GM12878 (cell line): Measurements from ENCODE around the gene SQOR. TPM values are rescaled to one million over a fixed set of nuclear protein-coding genes. Genes with fewer than 3 reads are reported as not detected.

Experiments
- ATAC-seq: fragments of 200-7000 bp; cut with Tn5 transposase; 3 replicates; pipeline ENCODE4 v1.9.1; 2020; ENCODE audit warnings: mild to moderate bottlenecking, moderate library complexity
- BruUV-seq: library from RNA; stranded (reverse); fragments of 400-500 nt; replicated peaks from 2 replicates; lab custom pipeline; 2021; lab: Mats Ljungman, UMichigan
- CTCF ChIA-PET: fragments of 300-600 bp; sonication (Branson Sonifier 250); formaldehyde crosslinking; extraction: SDS; loops from one replicate; lab custom pipeline; 2021; ENCODE audit warnings: inconsistent platforms; lab: Yijun Ruan, JAX
- POLR2A ChIA-PET: fragments of 350-600 bp; formaldehyde crosslinking; extraction: SDS; loops from one replicate; lab custom pipeline; 2021; ENCODE audit warnings: inconsistent platforms; lab: Charles Lee
- RAD21 ChIA-PET: fragments of 300-600 bp; sonication (Branson Sonifier 250); formaldehyde crosslinking; loops from one replicate; lab custom pipeline; 2023; ENCODE audit warnings: antibody characterized with exemption; ENCODE audit not compliant: unreplicated experiment; lab: Charles Lee
- SMC1A ChIA-PET: fragments of 300-600 bp; sonication (Branson Sonifier 250); formaldehyde crosslinking; loops from one replicate; lab custom pipeline; 2023; ENCODE audit not compliant: unreplicated experiment, uncharacterized antibody; lab: Charles Lee
- DNase-seq: peaks from one replicate; pipeline ENCODE4 v3.0.0-alpha.2; 2011; ENCODE audit warnings: low read depth, low spot score
- FAIRE-seq: peaks from 3 replicates; lab custom pipeline; 2011; peaks lifted over from hg19 to GRCh38; lab: Jason Lieb, UNC
- H2AFZ ChIP-seq: 2 replicates; pipeline ENCODE4 v1.6.0; 2011; ENCODE audit warnings: low read depth, low read length, control low read depth; ENCODE audit not compliant: control insufficient read depth
- H3K27ac ChIP-seq: 2 replicates; pipeline ENCODE4 v1.5.1; 2011; ENCODE audit warnings: control low read depth; ENCODE audit not compliant: control insufficient read depth, insufficient read depth
- H3K27me3 ChIP-seq, 2 experiments: replicated peaks in 1 of 2; 2 replicates each; pipeline versions ENCODE4 v1.6.0 to v1.6.1; 2011; ENCODE audit warnings: low read length in 1 of 2; ENCODE audit not compliant: control insufficient read depth in 2 of 2, insufficient read depth in 2 of 2
- H3K36me3 ChIP-seq, 2 experiments: 2 replicates each; pipeline ENCODE4 v1.5.1; 2011; ENCODE audit warnings: low read length in 1 of 2; ENCODE audit not compliant: control insufficient read depth in 2 of 2, insufficient read depth in 2 of 2
- H3K4me1 ChIP-seq: 2 replicates; pipeline ENCODE4 v1.6.1; 2011; ENCODE audit warnings: mild to moderate bottlenecking, low read length, moderate library complexity, mixed read lengths; ENCODE audit not compliant: control insufficient read depth, insufficient read depth
- H3K4me2 ChIP-seq: 2 replicates; pipeline ENCODE4 v1.6.0; 2011; ENCODE audit warnings: control low read depth; ENCODE audit not compliant: control insufficient read depth, insufficient read depth
- H3K4me3 ChIP-seq: fragments of 200-600 bp; sonication (generic); 2 replicates; pipeline ENCODE4 v1.5.1; 2016
- H3K79me2 ChIP-seq: 2 replicates; pipeline ENCODE4 v1.6.0; 2011; ENCODE audit warnings: low read length; ENCODE audit not compliant: control insufficient read depth, insufficient read depth
- H3K9ac ChIP-seq: 2 replicates; pipeline ENCODE4 v1.8.0; 2011; ENCODE audit warnings: low read length, control low read depth, mixed read lengths; ENCODE audit not compliant: control insufficient read depth, insufficient read depth
- H3K9me3 ChIP-seq: replicated peaks from 3 replicates; pipeline ENCODE4 v1.5.1; 2011; ENCODE audit warnings: mild to moderate bottlenecking, low read length; ENCODE audit not compliant: control insufficient read depth, insufficient read depth
- H4K20me1 ChIP-seq: 2 replicates; pipeline ENCODE4 v1.6.0; 2011; ENCODE audit not compliant: control insufficient read depth, insufficient read depth
- CHD2 ChIP-seq: IDR thresholded peaks from 2 replicates; pipeline ENCODE4 v1.6.1; 2011; ENCODE audit warnings: low read depth, low read length, improper control_type of control experiment, borderline replicate concordance
- CHD4 ChIP-seq: fragments of 200-600 bp; sonication (generic); IDR thresholded peaks from 2 replicates; pipeline ENCODE4 v1.6.1; 2016; ENCODE audit warnings: mild to moderate bottlenecking
- HDAC2 ChIP-seq: fragments of 200-600 bp; sonication (generic); IDR thresholded peaks from 2 replicates; pipeline ENCODE4 v1.6.1; 2017
- NR2C1 ChIP-seq: fragments of 450-650 bp; IDR thresholded peaks from 2 replicates; pipeline ENCODE4 v1.6.1; 2017; ENCODE audit warnings: antibody characterized with exemption, mild to moderate bottlenecking, moderate library complexity
- POLR2AphosphoS5 ChIP-seq: IDR thresholded peaks from 2 replicates; pipeline ENCODE4 v1.6.1; 2011; ENCODE audit warnings: mild to moderate bottlenecking, low read length, inconsistent platforms
- RAD21 ChIP-seq: IDR thresholded peaks from 2 replicates; pipeline ENCODE4 v1.6.1; 2011; ENCODE audit warnings: mild to moderate bottlenecking, low read depth, low read length, moderate library complexity; ENCODE audit not compliant: insufficient read depth
- SIN3A ChIP-seq: IDR thresholded peaks from 2 replicates; pipeline ENCODE4 v1.6.1; 2012; ENCODE audit warnings: low read depth, low read length, improper control_type of control experiment
- SMAD1 ChIP-seq: fragments of 450-650 bp; IDR thresholded peaks from 2 replicates; pipeline ENCODE4 v1.6.1; 2018; ENCODE audit warnings: mild to moderate bottlenecking, low read depth; ENCODE audit not compliant: partially characterized antibody
- SPI1 ChIP-seq: IDR thresholded peaks from 2 replicates; pipeline ENCODE4 v1.6.1; 2011; ENCODE audit warnings: low read depth, mild to moderate bottlenecking, low read length, moderate library complexity, borderline replicate concordance; ENCODE audit not compliant: insufficient read depth
- SREBF1 ChIP-seq: IDR thresholded peaks from 2 replicates; pipeline ENCODE4 v1.6.1; 2012; ENCODE audit warnings: mild to moderate bottlenecking, low read length
- WGBS: methylation state at CpG from one replicate; pipeline ENCODE4 v1.1.6; 2016; ENCODE audit warnings: low lambda C conversion rate; ENCODE audit not compliant: insufficient replicate concordance, insufficient coverage; ENCODE audit errors: missing lambda C conversion rate; 5-methylcytosine and 5-hydroxymethylcytosine counted together
- in situ Hi-C: fragments of 300-500 bp; cut with MboI; formaldehyde crosslinking; loops from 9 replicates; pipeline ENCODE4 v1.14.3; 2018; ENCODE audit warnings: mixed read lengths
- intact Hi-C: fragments of 100-400 bp; cut with micrococcal nuclease; formaldehyde crosslinking; loops from one replicate; pipeline ENCODE4 v1.14.2; 2022; ENCODE audit not compliant: unreplicated experiment
- polyA plus RNA-seq, 11 experiments: library from polyadenylated mRNA; depleted of rRNA in 4 of 11; unstranded in 6 of 11; stranded (reverse) in 5 of 11; fragments of >200 nt; fragmentation: Nextera tagmentation in 4 of 11; fragmentation: Illumina TruSeq in 1 of 11; extraction: Ambion mirVana in 4 of 11; extraction: Trizol in 1 of 11; gene quantifications; 1 replicate in 1 of 11; 2 replicates in 10 of 11; pipeline versions ENCODE4 v1.2.1 to v1.2.3, GENCODE V29; 2011 to 2016; ENCODE audit warnings: inconsistent platforms in 2 of 11, missing spikeins in 2 of 11, low read depth in 1 of 11
- total RNA-seq, 4 experiments: library from RNA; depleted of rRNA in 3 of 4; stranded (reverse); fragments of >200 nt in 3 of 4; fragmentation: Illumina TruSeq in 1 of 4; extraction: Trizol in 1 of 4; gene quantifications; 2 replicates each; pipeline versions ENCODE4 v1.2.1 to v1.2.3, GENCODE V29; 2013 to 2021
- TF ChIP-seq, protein P1 (sequence below): fragments of 450-650 bp; IDR thresholded peaks from 2 replicates; pipeline ENCODE4 v1.6.1; 2017; ENCODE audit warnings: antibody characterized with exemption, mild to moderate bottlenecking, moderate library complexity
- TF ChIP-seq, protein P2 (sequence below): fragments of 450-650 bp; formaldehyde crosslinking; IDR thresholded peaks from 2 replicates; pipeline ENCODE4 v1.5.0; 2022; ENCODE audit warnings: mild to moderate bottlenecking, missing genetic modification characterization
- TF ChIP-seq, protein P3 (sequence below): fragments of 450-650 bp; IDR thresholded peaks from 2 replicates; pipeline ENCODE4 v1.6.1; 2016; ENCODE audit warnings: mild to moderate bottlenecking

The SQOR gene
- total and polyA plus RNA-seq, 10 of the 15 experiments (the other 5 are each of a cell fraction or from before 2014, with no cell fraction given), result 14.5 to 74.7 (median 44.2) TPM

DNA sequence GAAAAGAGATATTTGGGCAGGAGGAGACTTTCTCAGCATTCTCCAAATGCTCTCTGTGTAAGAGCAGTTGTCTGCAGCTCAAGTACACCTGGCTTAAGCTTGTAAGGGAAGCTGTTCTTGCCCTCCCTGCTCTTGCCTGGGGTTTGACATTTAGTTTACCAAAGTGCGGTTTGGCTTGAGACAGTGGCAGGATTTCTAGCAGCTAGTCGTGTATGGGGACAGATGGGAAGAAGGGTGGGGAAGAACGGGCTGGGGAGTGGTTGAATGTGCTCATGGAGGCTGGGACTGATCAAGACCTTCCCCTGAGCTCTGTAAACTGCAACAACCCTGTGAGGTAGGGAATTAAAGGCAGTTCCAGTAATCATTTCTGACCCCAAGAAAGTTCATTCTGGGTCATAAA, 39.8 kb downstream of the SQOR start:
- Histone ChIP-seq H3K9ac (no peak overlapping the region), H3K79me2 (no peaks in the 10 kb centered on the region), H2AFZ (no peak overlapping the region), H3K4me3 (no peak overlapping the region), H3K9me3 (no peaks in the 10 kb centered on the region), H4K20me1 (no peaks in the 10 kb centered on the region), H3K27ac (no peak overlapping the region), H3K4me1 (no peaks in the 10 kb centered on the region), H3K4me2 (no peak overlapping the region), H3K27me3 (no peaks in the 10 kb centered on the region), H3K36me3 (peaks cover 9 to 10% of the 10 kb centered on the region in 2 experiments; a peak in 3 of 4 replicates)
- TF ChIP-seq CHD4, result no peak
- TF ChIP-seq SPI1, result no peak
- TF ChIP-seq, protein P1, sequence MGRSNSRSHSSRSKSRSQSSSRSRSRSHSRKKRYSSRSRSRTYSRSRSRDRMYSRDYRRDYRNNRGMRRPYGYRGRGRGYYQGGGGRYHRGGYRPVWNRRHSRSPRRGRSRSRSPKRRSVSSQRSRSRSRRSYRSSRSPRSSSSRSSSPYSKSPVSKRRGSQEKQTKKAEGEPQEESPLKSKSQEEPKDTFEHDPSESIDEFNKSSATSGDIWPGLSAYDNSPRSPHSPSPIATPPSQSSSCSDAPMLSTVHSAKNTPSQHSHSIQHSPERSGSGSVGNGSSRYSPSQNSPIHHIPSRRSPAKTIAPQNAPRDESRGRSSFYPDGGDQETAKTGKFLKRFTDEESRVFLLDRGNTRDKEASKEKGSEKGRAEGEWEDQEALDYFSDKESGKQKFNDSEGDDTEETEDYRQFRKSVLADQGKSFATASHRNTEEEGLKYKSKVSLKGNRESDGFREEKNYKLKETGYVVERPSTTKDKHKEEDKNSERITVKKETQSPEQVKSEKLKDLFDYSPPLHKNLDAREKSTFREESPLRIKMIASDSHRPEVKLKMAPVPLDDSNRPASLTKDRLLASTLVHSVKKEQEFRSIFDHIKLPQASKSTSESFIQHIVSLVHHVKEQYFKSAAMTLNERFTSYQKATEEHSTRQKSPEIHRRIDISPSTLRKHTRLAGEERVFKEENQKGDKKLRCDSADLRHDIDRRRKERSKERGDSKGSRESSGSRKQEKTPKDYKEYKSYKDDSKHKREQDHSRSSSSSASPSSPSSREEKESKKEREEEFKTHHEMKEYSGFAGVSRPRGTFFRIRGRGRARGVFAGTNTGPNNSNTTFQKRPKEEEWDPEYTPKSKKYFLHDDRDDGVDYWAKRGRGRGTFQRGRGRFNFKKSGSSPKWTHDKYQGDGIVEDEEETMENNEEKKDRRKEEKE, result no peak
- TF ChIP-seq NR2C1, result no peak
- TF ChIP-seq SMAD1, result no peak
- TF ChIP-seq, protein P2, sequence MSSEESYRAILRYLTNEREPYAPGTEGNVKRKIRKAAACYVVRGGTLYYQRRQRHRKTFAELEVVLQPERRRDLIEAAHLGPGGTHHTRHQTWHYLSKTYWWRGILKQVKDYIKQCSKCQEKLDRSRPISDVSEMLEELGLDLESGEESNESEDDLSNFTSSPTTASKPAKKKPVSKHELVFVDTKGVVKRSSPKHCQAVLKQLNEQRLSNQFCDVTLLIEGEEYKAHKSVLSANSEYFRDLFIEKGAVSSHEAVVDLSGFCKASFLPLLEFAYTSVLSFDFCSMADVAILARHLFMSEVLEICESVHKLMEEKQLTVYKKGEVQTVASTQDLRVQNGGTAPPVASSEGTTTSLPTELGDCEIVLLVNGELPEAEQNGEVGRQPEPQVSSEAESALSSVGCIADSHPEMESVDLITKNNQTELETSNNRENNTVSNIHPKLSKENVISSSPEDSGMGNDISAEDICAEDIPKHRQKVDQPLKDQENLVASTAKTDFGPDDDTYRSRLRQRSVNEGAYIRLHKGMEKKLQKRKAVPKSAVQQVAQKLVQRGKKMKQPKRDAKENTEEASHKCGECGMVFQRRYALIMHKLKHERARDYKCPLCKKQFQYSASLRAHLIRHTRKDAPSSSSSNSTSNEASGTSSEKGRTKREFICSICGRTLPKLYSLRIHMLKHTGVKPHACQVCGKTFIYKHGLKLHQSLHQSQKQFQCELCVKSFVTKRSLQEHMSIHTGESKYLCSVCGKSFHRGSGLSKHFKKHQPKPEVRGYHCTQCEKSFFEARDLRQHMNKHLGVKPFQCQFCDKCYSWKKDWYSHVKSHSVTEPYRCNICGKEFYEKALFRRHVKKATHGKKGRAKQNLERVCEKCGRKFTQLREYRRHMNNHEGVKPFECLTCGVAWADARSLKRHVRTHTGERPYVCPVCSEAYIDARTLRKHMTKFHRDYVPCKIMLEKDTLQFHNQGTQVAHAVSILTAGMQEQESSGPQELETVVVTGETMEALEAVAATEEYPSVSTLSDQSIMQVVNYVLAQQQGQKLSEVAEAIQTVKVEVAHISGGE (CRISPR knock-in tag), result no peak
- TF ChIP-seq, protein P3, sequence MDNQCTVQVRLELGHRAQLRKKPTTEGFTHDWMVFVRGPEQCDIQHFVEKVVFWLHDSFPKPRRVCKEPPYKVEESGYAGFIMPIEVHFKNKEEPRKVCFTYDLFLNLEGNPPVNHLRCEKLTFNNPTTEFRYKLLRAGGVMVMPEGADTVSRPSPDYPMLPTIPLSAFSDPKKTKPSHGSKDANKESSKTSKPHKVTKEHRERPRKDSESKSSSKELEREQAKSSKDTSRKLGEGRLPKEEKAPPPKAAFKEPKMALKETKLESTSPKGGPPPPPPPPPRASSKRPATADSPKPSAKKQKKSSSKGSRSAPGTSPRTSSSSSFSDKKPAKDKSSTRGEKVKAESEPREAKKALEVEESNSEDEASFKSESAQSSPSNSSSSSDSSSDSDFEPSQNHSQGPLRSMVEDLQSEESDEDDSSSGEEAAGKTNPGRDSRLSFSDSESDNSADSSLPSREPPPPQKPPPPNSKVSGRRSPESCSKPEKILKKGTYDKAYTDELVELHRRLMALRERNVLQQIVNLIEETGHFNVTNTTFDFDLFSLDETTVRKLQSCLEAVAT, result no peak
- no peak for TF ChIP-seq POLR2AphosphoS5
- no peak for TF ChIP-seq RAD21
- TF ChIP-seq SREBF1, result no peak
- TF ChIP-seq CHD2, result no peak
- no peak for TF ChIP-seq SIN3A
- TF ChIP-seq HDAC2, result no peak
- DNase-seq (no peak), FAIRE-seq (no peak), ATAC-seq (no peak)
- WGBS, result 65% methylated on average over 3 of the region's 3 CpGs
- RAD21 ChIA-PET, result no interaction called here
- intact Hi-C loops, result no loop called here
- POLR2A ChIA-PET, result no interaction called here
- BruUV-seq, result no TSS peak
- SMC1A ChIA-PET, result interaction anchor here (0.6 kb wide), 1 partner anchor 1865 kb away, joined by 3 read pairs; no protein-coding TSS in a partner anchor
- CTCF ChIA-PET, result interaction anchor here (1.0 to 1.3 kb wide), 2 partner anchors 9 to 31 kb away, joined by 3 to 5 read pairs; no protein-coding TSS in a partner anchor
- in situ Hi-C loops, result no loop called here
